HCT116 (cell line): ENCODE data around the gene OPCML. TPM values are rescaled to one million over a fixed set of nuclear protein-coding genes. Genes with fewer than 3 reads are reported as not detected.

ENCODE experiments used
- ATAC-seq: fragments of 200-7000 bp; cut with Tn5 transposase; 2 replicates; pipeline ENCODE4 v1.9.1; 2020; ENCODE audit warnings: mild to moderate bottlenecking, moderate library complexity
- BruUV-seq: library from RNA; stranded (reverse); fragments of 400-500 nt; replicated peaks from 2 replicates; lab custom pipeline; 2021; lab: Mats Ljungman, UMichigan
- CTCF ChIA-PET: fragments of 300-600 bp; sonication (Branson Sonifier 250); formaldehyde crosslinking; loops from one replicate; lab custom pipeline; 2021; ENCODE audit warnings: antibody characterized with exemption; lab: Charles Lee
- POLR2A ChIA-PET: fragments of 300-600, 350-600 bp; sonication (Branson Sonifier 250); formaldehyde crosslinking; loops from one replicate; lab custom pipeline; 2021; ENCODE audit warnings: antibody characterized with exemption; lab: Charles Lee
- RAD21 ChIA-PET, 2 experiments: fragments of 300-600 bp; sonication (Branson Sonifier 250); formaldehyde crosslinking; loops; one replicate each; lab custom pipeline; 2023; ENCODE audit warnings: low total read pairs in 2 of 2; ENCODE audit not compliant: uncharacterized antibody in 2 of 2, unreplicated experiment in 2 of 2, low non-redundant PET in 1 of 2; lab: Charles Lee
- DNase-seq: peaks from one replicate; pipeline ENCODE4 v3.0.0-alpha.2; 2010; ENCODE audit warnings: low read depth, low spot score
- H2AFZ ChIP-seq: fragments of 200-600 bp; shearing (Covaris generic), sonication (generic); 2 replicates; pipeline ENCODE4 v1.6.1; 2017; ENCODE audit warnings: low read depth, mixed run types, mixed read lengths, antibody characterized with exemption, low read length; ENCODE audit not compliant: poor library complexity, severe bottlenecking
- H3K27ac ChIP-seq: 2 replicates; pipeline ENCODE4 v1.5.1; 2012; ENCODE audit warnings: low read depth, low read length
- H3K27me3 ChIP-seq: fragments of 200-600 bp; sonication (generic); 2 replicates; pipeline ENCODE4 v1.6.1; 2016; ENCODE audit warnings: mixed run types, low read length, mixed read lengths; ENCODE audit not compliant: insufficient read depth
- H3K36me3 ChIP-seq, 2 experiments: fragments of 200-500 bp in 1 of 2; fragments of 200-600 bp in 1 of 2; sonication (Bioruptor generic) in 1 of 2; sonication (generic) in 1 of 2; 2 replicates each; pipeline versions ENCODE4 v1.5.1 to v1.6.1; 2014 to 2016; ENCODE audit warnings: low read length in 2 of 2, inconsistent platforms in 1 of 2, mixed read lengths in 1 of 2, mixed run types in 1 of 2; ENCODE audit not compliant: insufficient read depth in 2 of 2, control insufficient read depth in 1 of 2
- H3K4me1 ChIP-seq, 2 experiments: fragments of 200-600 bp in 1 of 2; sonication (generic) in 1 of 2; 2 replicates each; pipeline versions ENCODE4 v1.5.1 to v1.6.1; 2012 to 2017; ENCODE audit warnings: low read length in 2 of 2, inconsistent platforms in 1 of 2, mild to moderate bottlenecking in 1 of 2, mixed read lengths in 1 of 2, mixed run types in 1 of 2, moderate library complexity in 1 of 2; ENCODE audit not compliant: insufficient read depth in 2 of 2, control insufficient read depth in 1 of 2
- H3K4me2 ChIP-seq: fragments of 200-600 bp; sonication (generic); 2 replicates; pipeline ENCODE4 v1.6.1; 2017; ENCODE audit warnings: mixed run types, low read length, mixed read lengths
- H3K4me3 ChIP-seq, 2 experiments: fragments of 200-600 bp in 1 of 2; sonication (generic) in 1 of 2; replicated peaks in 1 of 2; 2 replicates each; pipeline ENCODE4 v1.5.1; 2011 to 2016; ENCODE audit warnings: low read length in 2 of 2, control low read depth in 1 of 2, low read depth in 1 of 2, mild to moderate bottlenecking in 1 of 2, mixed read lengths in 1 of 2, mixed run types in 1 of 2
- H3K79me2 ChIP-seq: fragments of 200-600 bp; sonication (generic); 2 replicates; pipeline ENCODE4 v1.6.1; 2017; ENCODE audit warnings: mild to moderate bottlenecking, mixed run types, low read length, moderate library complexity, mixed read lengths; ENCODE audit not compliant: insufficient read depth
- H3K9ac ChIP-seq: fragments of 200-600 bp; sonication (generic); 2 replicates; pipeline ENCODE4 v1.6.1; 2016; ENCODE audit warnings: low read length, mixed read lengths
- H3K9me2 ChIP-seq: fragments of 200-600 bp; sonication (generic), shearing (Covaris generic); 2 replicates; pipeline ENCODE4 v1.6.1; 2017; ENCODE audit warnings: mixed run types, mild to moderate bottlenecking, moderate library complexity; ENCODE audit not compliant: insufficient read depth
- H3K9me3 ChIP-seq, 2 experiments: fragments of 200-500 bp in 1 of 2; fragments of 200-600 bp in 1 of 2; sonication (Bioruptor generic) in 1 of 2; sonication (generic) in 1 of 2; 2 replicates each; pipeline ENCODE4 v1.6.1; 2014 to 2017; ENCODE audit warnings: low read length in 2 of 2, mixed read lengths in 2 of 2, inconsistent platforms in 1 of 2, low read depth in 1 of 2, mild to moderate bottlenecking in 1 of 2, mixed run types in 1 of 2, moderate library complexity in 1 of 2; ENCODE audit not compliant: control insufficient read depth in 1 of 2, insufficient read depth in 1 of 2
- H4K20me1 ChIP-seq: fragments of 200-600 bp; sonication (generic), shearing (Covaris generic); 2 replicates; pipeline ENCODE4 v1.6.1; 2017; ENCODE audit warnings: mixed run types, mild to moderate bottlenecking, moderate library complexity; ENCODE audit not compliant: insufficient read depth
- CBX3 ChIP-seq: IDR thresholded peaks from 2 replicates; pipeline ENCODE4 v1.6.1; 2012; ENCODE audit warnings: low read depth
- CEBPB ChIP-seq: IDR thresholded peaks from 2 replicates; pipeline ENCODE4 v1.6.1; 2012; ENCODE audit warnings: low read depth
- EGR1 ChIP-seq: IDR thresholded peaks from 2 replicates; pipeline ENCODE4 v1.6.1; 2012; ENCODE audit warnings: low read depth
- FOSL1 ChIP-seq: IDR thresholded peaks from 2 replicates; pipeline ENCODE4 v1.6.1; 2012; ENCODE audit warnings: low read depth
- POLR2A ChIP-seq: IDR thresholded peaks from 2 replicates; pipeline ENCODE4 v1.7.0; 2011; ENCODE audit warnings: borderline replicate concordance; ENCODE audit not compliant: insufficient read depth, insufficient read length; ENCODE audit errors: extremely low read depth
- RAD21 ChIP-seq: IDR thresholded peaks from 2 replicates; pipeline ENCODE4 v1.6.1; 2012; ENCODE audit warnings: low read depth, mild to moderate bottlenecking
- SP1 ChIP-seq: IDR thresholded peaks from 2 replicates; pipeline ENCODE4 v1.6.1; 2012; ENCODE audit warnings: low read depth
- ZFX ChIP-seq: fragments of 450-650 bp; IDR thresholded peaks from 2 replicates; pipeline ENCODE4 v1.6.1; 2017
- ZNF274 ChIP-seq: fragments of 200-500 bp; sonication (Bioruptor generic); IDR thresholded peaks from 2 replicates; pipeline ENCODE4 v1.6.1; 2014; ENCODE audit warnings: mild to moderate bottlenecking, low read depth, low read length, inconsistent platforms
- intact Hi-C: fragments of 100-400 bp; cut with micrococcal nuclease; formaldehyde crosslinking; loops from 2 replicates; pipeline ENCODE4 v1.10.0; 2022
- total RNA-seq: library from RNA; stranded (reverse); gene quantifications from one replicate; pipeline ENCODE4 v1.2.1, GENCODE V29; 2021; ENCODE audit not compliant: unreplicated experiment

OPCML gene
- total RNA-seq, 1 experiment from 2014 or later, result not detected

GRCh38 chr11:133573081-133573480 is 40.8 kb upstream of the OPCML start:
- Histone ChIP-seq H4K20me1 (no peaks in the 10 kb centered on the region), H3K27ac (no peak overlapping the region), H3K9ac (no peak overlapping the region), H3K4me2 (no peak overlapping the region), H3K79me2 (no peaks in the 10 kb centered on the region), H3K9me3 (peaks cover 0 to 2% of the 10 kb centered on the region in 2 experiments; a peak in 2 of 4 replicates), H3K36me3 (no peaks in the 10 kb centered on the region), H3K27me3 (no peaks in the 10 kb centered on the region), H3K9me2 (no peaks in the 10 kb centered on the region), H3K4me3 (no peak overlapping the region), H3K4me1 (no peaks in the 10 kb centered on the region), H2AFZ (no peak overlapping the region)
- no peak for TF ChIP-seq ZNF274
- TF ChIP-seq RAD21, result no peak
- no peak for TF ChIP-seq ZFX
- no peak for TF ChIP-seq POLR2A
- TF ChIP-seq CBX3, result no peak
- no peak for TF ChIP-seq EGR1
- TF ChIP-seq SP1, result no peak
- TF ChIP-seq FOSL1, result no peak
- DNase-seq (no peak), ATAC-seq (no peak)
- intact Hi-C loops, result no loop called here
- BruUV-seq, result no TSS peak
- ChIA-PET RAD21 (no interaction called here), POLR2A (no interaction called here), CTCF (no interaction called here)

- intact Hi-C loops, result no loop called here
- ChIA-PET CTCF (no interaction called here), POLR2A (no interaction called here), RAD21 (no interaction called here)
- no peaks in the 10 kb centered on the region for H3K4me1 ChIP-seq
- H2AFZ ChIP-seq, result no peak overlapping the region
- no peaks in the 10 kb centered on the region for H3K9me2 ChIP-seq
- ATAC-seq (no peak), DNase-seq (no peak)
- no peaks in the 10 kb centered on the region for H3K79me2 ChIP-seq
- no peak overlapping the region for H3K27ac ChIP-seq
- H3K4me2 ChIP-seq, result no peak overlapping the region
- H4K20me1 ChIP-seq, result no peaks in the 10 kb centered on the region
- no peaks in the 10 kb centered on the region for H3K36me3 ChIP-seq
- no peak overlapping the region for H3K4me3 ChIP-seq
- H3K9me3 ChIP-seq, result no peaks in the 10 kb centered on the region; a peak in 2 of 4 replicates
- no peak overlapping the region for H3K9ac ChIP-seq
- TF ChIP-seq RAD21 (no peak), EGR1 (no peak), CBX3 (no peak), CEBPB (no peak)
- no peaks in the 10 kb centered on the region for H3K27me3 ChIP-seq
- no TSS peak for BruUV-seq
Measured at GRCh38 chr11:133570376-133570775, 38.1 kb upstream of the OPCML start.
